ENCODE results near the gene PODNL1.

PODNL1 gene

DNA sequence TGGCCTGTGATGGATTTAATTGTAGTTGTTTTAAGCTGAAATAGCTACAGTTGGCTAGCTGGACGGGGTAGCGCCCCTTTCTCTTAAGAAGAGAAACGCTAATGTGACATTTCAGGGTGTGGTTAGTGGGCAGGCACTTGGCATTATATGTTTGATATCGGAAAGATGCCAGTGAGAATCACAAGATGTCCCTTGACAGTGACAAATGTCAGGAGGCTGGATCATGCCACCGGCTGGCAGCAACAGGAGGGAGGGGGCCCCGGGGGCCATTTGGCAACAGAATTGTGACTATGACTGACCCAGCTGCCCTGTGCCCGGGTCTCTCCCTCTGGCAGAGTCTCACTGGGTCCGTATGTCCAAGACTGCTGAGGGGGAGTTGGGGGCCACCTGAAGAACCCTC is 18.8 kb upstream of the PODNL1 start:
- DNase-seq: no peak

DNA sequence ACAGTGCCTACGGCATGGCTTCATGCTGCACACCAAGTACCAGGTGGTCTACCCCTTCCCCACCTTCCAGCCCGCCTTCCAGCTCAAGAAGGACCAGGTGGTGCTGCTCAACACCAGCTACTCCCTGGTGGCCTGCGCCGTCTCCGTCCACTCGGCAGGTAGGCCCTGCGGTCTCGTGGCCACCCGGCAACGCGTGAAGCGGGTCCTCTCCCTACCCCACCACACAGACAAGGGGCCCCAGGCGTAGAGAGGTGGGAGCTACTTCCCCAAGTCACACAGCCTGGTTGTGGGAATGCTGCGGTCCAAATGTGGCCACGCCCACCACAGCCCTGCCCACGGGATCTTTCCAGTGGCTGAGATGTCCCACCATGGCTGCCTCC is 18.1 kb upstream of the PODNL1 start:
- no peak for DNase-seq

DNA sequence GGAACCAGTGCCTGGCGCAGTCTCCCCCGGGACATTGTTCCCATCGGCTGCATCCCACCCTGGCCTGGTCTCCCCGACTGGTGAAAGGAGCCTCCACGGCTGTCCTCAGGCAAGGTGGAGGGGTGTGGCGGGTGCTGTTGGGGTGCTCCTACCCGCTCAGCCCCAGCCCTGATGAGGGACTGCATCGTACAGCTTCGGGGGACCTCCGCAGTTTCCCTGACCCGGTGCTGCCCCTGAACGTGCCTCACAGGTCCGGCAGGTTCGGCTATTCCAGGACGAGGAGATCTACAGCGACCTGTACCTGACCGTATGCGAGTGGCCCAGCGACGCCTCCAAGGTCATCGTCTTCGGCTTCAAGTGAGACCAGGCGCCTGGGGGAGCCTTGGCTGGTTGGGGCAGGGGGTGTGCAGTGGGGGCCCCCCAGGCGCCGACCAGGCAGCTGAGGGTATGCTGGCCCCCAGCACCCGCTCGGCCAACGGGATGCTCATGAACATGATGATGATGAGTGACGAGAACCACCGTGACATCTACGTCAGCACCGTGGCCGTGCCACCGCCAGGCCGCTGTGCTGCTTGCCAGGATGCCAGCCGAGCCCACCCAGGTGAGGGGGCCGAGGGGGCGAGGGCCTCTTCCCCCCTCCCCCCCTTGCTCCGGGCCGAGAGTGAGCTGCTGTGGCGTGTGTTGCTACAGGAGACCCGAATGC is 17.6 kb upstream of the PODNL1 start:
- DNase-seq: no peak

DNA sequence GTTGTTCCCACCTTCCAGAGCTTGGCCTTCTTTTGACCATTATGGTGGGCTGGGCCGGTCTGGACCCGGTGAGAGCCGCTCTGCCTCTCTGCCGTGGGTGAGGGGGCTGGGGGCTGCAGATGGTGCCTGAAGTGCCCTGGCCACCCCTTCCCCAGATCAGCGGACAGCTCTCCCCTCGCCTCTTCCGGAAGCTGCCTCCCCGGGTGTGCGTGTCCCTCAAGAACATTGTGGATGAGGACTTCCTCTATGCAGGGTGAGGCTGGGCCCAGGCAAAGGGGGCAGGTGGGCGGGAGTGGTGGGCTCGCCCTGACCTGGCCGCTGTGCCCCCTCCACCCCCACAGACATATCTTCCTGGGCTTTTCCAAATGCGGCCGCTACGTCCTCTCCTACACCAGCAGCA is 16.0 kb upstream of the PODNL1 start:
- DNase-seq: no peak

DNA sequence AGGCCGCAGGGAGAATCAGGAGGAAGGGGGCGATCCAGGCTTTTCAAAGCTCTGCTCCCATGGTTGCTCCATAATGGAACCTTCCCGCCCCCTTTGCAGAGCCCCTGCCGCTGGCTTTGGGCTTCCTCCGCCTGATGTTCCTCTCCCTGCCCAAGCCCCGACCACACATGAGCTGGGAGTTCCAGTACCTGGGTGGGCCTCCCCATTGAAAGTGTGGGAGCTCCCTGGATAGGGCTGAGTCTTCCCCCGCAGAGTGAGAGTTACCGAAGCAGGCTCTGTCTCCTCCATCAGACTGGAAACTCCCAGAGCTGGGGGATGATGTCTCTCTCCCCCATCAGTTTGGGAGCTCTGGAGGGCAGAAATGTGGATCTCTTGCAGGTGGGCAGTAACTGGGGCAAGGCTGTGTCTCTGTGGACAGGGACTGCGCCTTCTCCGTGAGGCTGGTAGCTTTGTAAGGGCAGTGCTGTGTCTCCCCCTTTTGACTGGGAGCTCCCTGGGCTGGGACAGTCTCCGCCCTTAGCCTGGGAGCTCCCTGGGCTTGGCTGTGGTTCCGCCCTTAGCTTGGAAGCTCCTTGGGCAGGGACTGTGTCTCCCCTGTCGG is 14.8 kb upstream of the PODNL1 start:
- DNase-seq: no peak

DNA sequence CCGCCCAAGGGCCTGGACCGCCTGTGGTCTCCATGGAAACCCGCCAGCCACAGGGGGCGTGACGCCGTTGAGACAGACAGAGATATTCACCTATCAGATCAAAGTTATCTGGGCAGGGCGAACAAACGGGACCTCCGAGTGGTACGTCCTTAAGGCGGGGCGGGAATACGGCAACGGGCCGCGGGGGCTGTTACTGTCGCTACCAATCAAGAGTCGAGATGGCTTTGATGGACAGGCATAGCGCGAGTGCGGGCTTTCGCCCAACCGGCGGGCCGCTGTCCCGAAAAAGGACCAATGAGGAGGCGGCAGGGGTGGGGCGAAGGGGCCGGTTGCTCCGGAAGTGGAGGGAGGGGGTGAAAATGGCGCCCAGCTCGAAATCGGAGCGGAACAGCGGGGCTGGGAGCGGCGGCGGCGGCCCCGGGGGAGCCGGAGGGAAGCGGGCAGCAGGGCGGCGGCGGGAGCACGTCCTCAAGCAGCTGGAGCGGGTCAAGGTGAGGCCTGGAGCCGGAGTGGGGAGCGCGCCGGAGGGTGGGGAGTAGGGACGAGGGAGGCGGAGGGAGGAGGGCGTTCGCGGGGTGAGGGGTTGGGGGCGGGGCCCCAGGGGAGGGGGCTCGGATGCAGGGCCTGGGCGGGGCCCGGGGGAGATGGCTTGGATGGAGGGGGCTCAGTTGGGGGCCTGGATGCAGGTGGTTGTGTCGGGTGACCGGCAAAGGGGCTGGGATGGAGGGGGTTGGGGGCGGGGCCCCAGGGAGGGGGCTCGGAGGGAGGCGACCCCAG is 14.1 kb upstream of the PODNL1 start, which contains the start of gene DCAF15:
DCAF15 (plus strand) TSS at position 356 of the 777 bp plus-strand sequence; CDS start at position 360, 4 bp downstream.
- DNase-seq: peak; percentile 96

DNA sequence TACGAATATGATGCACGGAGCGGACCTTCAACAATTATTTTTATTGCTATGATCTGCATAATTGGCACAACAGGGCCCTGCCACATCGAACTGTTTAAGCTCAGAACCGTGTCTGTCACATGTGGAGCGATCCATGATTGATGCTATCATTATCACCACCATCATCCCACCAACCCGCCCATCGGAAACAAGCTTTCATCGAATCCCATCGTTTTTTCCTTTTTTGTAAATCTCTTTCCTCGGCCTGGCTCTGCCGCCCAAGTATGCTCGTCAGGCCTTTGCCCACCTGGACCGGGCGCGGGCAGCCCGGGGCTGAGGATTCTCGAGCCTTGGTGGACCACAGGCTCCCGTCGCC is 13.6 kb upstream of the PODNL1 start:
- no peak for DNase-seq

DNA sequence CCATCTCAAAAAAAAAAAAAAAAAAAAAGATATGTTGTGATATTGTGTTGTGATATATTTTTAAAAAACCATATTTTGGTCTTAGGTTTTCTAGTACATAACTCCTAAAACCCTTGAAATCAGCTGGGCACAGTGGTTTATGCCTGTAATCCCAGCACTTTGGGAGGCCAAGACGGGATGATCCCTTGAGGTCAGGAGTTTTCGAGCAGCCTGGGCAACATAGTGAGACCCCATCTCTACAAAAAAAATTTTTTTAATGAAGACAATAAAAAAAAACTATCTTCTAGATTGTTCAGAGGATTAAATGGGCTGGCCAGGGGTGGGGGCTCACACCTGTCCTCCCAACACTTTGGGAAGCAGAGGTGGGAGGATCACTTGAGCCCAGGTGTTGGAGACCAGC is 12.8 kb upstream of the PODNL1 start:
- DNase-seq: no peak

DNA sequence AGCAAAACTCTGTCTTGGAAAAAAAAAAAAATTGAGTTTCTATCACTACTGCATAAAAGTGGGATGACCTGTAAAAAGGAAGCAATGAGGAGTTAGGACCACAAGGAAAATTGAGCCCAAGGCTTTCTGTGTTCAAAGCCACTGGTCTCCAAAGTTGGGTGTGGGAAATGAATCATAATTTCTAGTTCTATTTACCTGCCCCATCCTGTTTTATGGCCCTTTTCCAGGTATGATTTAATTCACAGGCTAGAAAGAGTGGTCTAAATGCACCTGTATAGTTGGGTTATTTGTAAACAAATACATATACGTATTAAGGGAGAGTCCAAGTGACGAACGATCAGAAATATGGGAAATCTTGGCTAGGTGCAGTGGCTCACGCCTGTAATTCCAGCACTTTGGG is 8.2 kb upstream of the PODNL1 start:
- no peak for DNase-seq

DNA sequence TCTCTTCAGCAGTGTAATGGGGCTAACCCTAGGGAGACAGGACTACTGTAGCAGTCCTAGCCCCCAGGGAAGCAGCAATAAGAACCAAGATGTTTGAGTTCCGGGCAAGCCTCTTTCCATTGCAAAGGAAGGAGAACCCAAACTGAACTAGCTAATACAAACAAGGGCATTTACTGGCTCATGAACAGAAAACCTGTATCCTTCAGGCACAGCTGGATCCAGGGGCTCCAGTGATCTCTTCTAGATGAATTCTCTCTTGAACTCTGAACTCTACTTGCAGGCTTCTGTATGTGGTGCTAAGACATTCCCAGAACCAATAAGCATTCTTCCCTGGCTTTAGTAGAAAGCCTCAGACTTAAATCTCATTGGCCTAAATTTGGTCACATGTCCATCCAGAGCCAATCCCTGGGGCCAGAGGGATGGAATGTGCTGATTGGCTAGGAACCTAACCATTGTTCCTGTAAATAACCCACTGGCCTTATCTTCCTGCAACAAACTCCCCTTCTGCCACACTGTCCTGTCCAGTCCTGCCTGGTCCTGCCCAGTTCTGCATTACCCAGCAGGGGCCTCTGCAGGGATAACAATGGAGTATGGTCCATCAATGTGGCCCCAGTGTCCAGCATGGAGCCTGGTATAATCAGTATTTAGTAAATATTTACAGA is 3.9 kb upstream of the PODNL1 start:
- DNase-seq: no peak

DNA sequence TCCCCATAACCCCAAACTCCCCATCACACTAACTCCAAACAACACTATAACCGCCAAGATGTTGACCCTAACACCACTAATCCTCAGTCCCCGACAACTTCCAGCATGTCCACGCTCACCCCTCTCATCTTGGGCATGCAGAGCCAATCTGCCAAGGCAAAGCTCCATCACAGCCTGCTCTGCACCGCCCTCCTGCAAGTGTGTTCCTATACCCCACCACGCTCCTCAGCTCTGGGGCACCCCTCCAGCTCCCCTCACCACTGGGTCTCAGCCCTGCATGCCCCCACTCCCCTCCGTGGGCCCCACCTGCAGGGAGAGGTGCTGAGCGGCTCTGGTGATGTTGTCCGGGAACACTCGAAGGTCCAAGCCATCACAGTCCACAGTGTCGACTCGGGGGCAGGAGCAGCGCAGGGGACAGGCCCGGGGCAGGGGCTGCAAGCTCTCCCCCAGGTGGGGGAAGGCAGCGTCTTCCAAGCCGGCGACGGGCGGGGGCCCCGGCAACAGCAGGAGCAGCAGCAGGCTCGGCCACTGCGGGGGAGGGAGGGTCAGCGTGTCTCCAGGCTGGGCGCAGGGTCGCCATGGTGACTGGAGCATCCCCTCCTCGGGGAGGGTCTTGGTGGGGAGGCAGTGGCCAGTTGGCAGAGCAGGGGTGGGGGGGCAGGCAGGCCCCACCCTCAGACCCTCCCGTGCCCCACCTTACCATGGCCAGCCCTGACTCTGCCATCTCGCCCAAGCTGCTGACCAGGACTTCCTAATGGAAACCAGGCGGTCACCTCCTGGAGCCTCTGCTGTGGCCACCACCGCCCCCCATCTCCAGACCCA is 527 bp downstream of the PODNL1 start:
- no peak for DNase-seq

DNA sequence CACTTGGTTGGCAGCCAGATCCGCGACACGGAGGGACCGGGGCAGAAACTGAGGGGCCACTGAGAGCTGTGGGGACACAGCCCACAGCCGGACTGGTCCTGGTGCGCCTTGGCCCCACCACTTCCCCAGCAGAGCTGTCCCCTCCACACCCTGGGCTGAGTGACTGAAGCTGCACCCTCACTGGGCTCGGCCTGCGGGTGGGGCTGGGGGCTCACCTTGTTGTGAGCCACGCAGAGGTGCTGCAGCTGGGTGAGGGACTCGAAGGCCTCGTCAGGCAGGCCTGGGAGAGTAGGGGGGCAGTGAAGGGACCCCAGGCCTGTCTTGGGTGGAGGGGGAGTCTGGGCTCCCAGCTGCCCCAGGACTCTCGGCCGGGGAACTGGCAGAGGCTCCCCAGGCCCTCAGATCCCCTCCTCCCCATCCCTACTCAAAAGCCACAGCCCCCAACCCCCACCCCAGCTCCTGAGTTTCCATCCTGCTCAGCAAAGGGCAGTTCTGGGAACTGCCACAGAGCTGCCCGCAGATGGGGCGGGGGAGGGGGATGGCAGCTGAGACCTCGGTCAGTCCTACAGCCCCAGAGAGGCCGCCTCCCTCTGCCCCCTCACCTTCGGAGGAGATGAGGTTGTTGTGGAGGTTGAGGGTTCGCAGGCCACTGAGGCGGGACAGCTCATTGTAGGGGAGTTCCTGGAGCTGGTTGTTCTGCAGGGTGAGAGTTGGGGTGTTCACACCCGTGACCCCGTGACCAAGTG is 2.3 kb downstream of the PODNL1 start:
- DNase-seq: no peak

DNA sequence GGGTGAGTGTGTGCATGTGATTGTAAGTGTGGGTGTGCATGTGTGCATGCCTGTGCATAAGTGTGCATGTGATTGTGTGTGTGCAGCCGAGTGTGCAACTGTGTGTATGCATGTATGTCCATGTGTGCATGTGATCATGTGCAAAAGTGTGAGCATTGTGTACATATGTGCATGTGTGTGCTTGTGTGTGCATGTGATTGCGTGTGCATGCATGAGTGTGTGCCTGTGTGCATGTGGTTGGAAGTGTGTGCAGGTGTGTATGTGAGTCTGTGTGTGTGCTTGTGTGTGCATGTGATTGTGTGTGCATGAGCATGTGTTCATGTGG is 3.5 kb downstream of the PODNL1 start:
- DNase-seq: no peak

DNA sequence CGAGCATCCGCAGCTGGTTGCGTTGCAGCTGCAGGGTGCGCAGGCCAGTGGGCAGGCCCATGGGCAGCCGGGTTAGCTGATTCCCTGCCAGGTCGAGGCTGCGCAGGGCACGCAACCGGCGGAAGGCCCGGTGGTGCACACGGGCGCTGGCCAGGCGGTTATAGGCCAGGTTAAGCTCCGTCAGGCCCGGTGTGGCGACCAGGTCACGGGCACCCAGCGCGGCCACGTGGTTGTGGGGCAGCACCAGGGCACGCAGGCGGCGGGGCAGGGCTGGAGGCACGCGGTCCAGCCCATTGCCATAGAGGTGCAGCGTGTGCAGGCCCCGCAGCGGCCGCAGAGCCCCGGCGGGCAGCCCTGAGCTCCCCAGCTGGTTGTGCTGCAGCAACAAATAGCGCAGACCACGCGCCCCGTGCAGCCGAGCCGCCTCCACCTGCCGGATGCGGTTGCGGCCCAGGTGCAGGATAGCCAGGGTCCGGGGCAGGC is 5.3 kb downstream of the PODNL1 start:
- DNase-seq: no peak

DNA sequence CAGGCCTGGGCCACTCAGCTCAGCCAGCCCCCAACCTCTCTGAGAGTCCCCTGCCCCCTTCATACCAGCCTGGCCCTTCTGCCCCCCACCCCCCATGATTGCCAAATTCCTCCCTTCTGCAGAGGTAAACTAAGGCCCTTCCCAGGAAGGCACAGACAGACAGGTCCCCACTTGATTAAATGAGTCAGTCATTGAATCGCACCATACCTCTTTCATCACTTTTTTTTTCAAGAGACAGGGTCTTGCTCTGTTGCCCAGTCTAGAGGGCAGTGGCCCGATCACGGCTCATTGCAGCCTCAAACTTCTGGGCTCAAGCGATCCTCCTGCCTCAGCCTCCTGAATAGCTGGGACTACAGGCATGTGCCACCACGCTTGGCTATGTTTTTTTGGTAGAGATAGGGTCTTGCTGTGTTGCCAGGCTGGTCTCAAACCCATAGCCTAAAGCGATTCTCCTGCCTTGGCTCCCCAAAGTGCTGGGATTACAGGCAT is 6.0 kb downstream of the PODNL1 start:
- DNase-seq: no peak

DNA sequence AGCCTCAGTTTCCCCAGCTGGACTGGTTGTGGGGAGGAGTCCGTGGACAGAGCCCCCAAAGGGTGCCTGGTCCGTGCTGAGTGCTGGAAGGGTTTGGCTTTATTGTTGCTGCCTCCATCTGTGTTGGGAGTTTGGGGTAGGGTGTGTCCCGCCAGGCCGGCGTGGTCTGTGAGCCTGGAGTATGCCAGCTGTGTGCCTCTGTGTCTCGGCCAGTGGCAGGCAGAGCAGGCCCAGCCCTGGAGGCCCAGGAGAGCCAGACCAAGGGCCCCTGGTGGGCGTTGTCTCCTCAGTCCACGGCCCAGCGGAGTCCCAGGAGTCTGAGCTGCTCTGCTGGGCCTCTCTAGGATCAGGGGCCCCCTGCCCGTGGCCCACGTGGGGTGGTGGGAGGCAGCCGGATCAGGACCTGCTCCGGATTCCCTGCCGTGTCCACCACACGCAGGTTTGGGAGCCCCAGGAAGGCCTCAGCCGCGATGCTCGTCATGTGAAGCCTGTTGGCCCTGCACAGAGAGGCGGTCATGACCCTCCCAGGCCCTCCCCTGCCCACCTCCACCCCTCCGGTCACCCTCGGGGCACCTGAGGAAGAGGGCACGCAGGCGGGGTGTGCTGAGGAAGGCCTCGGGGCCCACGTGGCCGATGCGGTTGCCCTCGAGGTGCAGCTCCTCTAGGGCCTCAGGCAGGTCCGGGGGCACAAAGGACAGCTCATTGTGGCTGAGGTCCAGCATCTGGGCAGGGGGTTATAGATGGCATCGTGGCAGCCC is 6.6 kb downstream of the PODNL1 start:
- no peak for DNase-seq

DNA sequence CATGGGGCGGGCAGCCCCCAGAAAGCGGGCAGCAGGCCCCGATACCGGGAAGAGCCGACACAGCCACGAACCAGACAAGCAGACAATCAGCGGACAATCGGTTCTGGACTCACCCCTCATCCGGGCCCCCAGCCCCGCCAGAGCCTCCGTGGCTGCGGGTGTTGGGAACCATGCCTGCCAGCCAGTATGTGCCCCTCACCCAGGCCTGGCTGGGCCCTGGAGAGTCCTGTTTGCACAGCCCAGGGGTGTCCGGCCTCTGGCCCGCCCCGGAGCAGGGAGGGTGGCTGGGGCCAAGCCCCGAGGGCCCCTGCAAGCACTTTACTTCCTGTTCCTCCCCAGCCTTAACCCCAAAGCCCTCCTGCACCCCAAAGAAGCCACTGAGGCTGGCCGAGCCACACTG is 7.8 kb downstream of the PODNL1 start:
- DNase-seq: no peak

DNA sequence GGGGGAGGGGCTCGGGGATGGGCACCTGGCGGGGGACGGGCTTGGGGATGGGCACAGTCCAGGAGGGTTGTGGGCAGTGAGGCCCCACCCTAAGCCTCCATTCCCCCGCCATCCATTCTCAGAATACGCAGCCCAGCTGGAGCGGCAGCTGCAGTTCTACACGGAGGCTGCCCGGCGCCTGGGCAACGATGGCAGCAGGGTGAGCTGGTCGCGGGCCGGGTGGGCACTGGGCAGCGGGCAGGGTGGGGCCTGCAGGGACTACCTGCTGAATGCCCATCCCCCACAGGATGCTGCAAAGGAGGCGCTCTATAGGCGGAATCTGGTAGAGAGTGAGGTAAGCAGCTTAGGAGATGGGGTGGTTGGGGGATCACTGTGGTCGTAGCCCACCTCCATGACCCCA is 8.3 kb downstream of the PODNL1 start:
- DNase-seq: no peak

DNA sequence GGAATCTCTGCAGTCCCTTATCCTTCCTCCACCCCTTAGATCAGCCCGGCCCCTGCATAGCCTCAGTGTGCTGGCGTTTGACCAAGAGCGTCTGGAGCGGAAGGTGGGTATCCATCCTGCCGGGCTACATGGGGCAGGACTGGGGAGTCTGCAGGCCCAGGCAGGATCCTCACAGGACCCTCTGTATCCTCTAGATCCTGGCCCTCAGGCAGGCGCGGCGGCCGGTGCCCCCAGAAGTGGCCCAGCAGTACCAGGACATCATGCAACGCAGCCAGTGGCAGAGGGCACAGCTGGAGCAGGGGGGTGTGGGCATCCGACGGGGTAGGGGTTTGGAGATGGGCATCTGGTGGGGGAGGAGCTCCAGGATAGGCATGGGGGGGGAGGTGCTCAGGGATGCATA is 8.9 kb downstream of the PODNL1 start:
- no peak for DNase-seq

DNA sequence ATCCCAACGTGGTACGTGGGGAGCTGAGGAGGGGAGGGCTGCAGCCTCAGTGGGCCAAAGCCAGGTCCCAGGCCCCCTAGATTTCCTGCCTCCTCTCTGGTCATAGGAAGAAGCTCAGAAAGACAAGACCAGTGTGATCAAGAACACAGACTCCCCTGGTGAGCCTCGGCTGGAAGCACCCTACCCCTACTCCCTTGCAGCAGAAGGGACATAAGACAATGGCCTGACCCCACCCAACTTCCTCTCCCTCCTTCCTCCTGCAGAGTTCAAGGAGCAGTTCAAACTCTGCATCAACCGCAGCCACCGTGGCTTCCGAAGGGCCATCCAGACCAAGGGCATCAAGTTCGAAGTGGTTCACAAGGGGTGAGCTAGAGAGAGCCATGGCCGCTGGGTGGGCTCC is 11.5 kb downstream of the PODNL1 start:
- no peak for DNase-seq

DNA sequence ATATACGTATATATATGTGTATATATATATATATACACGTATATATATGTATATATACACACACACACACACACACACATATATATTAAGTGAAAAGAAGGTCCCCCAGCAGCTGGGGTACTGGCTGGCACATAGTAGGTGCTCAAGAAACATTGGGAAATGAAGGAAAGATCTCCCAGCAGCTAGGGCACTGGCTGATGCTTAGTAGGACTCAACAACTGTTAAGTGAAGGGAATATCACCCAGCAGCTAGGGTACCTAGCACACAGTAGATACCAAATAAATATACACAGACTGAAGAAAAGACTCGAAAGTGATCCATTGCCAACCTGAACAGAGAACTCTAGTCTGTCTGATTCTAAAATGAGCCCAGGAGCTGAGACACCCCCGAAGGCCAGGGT is 12.2 kb downstream of the PODNL1 start:
- DNase-seq: no peak

Measured in T-helper 9 cell (primary cell).